Left ventricle myocardium superior (tissue), 1 donor: Measurements from ENCODE around the gene ZP4. TPM values are rescaled to one million over a fixed set of nuclear protein-coding genes. Genes with fewer than 3 reads are reported as not detected.

ENCODE experiments used
- ATAC-seq: fragments of 200-7000 bp; cut with Tn5 transposase; one replicate; pipeline ENCODE4 v1.9.1; 2020; ENCODE audit warnings: mild to moderate bottlenecking, moderate library complexity
- DNase-seq: peaks from one replicate; pipeline ENCODE4 v3.0.0-alpha.2; 2020
- intact Hi-C: fragments of 100-400 bp; cut with micrococcal nuclease; formaldehyde crosslinking; loops from one replicate; pipeline ENCODE4 v1.11.0; 2022
- long read RNA-seq: library from polyadenylated mRNA; unstranded; transcript quantifications from one replicate; pipeline ENCODE4 v2.0.0, GENCODE V29; 2021
- total RNA-seq: library from RNA; stranded (reverse); fragmentation: NEBNext Ultra II Directional; extraction: Animal tissue kit (Norgen Biotek cat#: 25700); gene quantifications from one replicate; pipeline ENCODE4 v1.2.1, GENCODE V29; 2021
- donor health status: DM: no; HTN: yes; CAD: no; lungs with severe emphysema.

Gene ZP4, protein sequence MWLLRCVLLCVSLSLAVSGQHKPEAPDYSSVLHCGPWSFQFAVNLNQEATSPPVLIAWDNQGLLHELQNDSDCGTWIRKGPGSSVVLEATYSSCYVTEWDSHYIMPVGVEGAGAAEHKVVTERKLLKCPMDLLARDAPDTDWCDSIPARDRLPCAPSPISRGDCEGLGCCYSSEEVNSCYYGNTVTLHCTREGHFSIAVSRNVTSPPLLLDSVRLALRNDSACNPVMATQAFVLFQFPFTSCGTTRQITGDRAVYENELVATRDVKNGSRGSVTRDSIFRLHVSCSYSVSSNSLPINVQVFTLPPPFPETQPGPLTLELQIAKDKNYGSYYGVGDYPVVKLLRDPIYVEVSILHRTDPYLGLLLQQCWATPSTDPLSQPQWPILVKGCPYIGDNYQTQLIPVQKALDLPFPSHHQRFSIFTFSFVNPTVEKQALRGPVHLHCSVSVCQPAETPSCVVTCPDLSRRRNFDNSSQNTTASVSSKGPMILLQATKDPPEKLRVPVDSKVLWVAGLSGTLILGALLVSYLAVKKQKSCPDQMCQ
- total RNA-seq: not detected
- long read RNA-seq: 0 reads

GRCh38 chr1:237890822-237891221, at the start of gene ZP4:
ZP4 (minus strand) TSS chr1:237890922; CDS start chr1:237890635, 287 bp downstream.
- ATAC-seq (no peak), DNase-seq (no peak)
- intact Hi-C loops: no loop called here

DNA sequence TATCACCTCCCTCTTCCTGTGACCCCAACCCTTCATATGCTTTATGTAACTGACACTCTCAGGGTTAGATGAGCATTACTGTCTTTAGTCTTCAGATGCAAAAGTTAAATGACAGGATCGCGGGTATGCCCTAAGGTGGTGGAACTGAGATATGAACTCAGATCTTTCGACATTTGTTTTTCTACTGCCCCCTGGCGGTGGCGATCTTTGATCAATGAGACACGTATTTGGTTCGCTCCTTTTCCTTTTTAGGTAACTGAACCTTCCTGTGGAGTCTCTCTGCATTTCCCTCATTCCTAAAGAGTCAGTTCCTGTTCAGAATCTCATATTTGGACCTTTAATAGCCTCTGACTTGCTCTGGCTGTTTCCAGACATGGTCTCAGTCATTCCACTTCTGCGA, 47.8 kb upstream of the ZP4 start:
- ATAC-seq (no peak), DNase-seq (no peak)
- intact Hi-C loops: no loop called here

DNA sequence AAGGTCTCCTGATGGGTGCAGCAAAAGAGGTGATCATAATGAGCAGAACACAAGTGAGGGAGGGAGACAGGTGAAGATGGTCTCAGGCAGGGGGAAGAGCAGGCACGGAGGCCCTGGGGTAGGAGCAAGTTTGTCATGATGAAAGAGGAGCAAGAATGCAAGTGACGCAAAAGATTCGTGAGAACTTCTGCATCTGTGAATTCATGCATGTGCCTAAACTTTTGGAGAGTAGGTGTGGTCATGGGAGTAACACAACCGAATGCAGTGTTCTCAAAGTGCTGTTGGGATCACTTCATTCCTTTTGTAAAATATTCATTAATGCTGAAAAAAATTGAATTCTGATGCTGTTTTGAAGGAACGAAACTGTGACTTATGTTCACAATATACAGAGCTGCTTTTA, 47.3 kb upstream of the ZP4 start:
- ATAC-seq: no peak
- intact Hi-C loops: no loop called here
- DNase-seq: no peak

DNA sequence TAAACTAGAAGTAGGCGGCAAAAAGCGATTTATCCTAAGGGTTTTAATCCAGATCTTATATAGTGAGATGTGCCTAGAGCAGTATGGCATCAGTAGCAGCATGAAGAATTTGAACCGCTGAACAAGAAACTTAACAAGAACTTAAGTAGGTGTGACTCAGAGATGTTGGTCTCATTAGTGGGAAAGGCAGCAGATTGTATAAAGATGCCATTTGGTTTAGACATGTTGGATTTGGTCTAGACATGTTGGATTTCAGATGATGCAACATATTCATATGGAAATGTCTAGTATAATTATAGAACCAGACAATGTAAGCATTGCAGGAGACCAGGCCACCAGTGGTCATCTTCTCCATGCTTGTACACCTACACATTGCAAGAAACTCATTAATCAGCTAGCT, 42.1 kb upstream of the ZP4 start:
- DNase-seq (no peak), ATAC-seq (no peak)
- intact Hi-C loops: no loop called here

DNA sequence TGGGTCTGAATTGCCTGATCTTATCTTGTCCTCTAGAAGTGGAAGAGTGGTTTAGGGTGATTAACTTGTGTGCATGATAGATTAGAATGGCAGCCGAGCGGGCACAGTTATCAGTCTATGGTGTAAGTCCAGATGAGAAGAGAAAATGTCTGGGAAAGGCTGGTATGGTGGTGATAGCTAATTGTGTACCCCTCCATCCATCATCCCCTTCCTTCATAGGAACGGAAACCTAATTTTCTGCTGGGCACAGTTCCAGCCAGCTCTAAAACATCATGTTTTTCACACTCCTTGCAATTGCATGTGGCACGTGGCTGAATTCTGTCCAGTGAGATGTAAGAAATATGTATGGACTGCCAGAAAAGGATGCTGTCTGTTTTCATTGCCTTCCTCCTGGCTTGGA, 40.9 kb upstream of the ZP4 start:
- intact Hi-C loops: no loop called here
- no peak for DNase-seq
- no peak for ATAC-seq

DNA sequence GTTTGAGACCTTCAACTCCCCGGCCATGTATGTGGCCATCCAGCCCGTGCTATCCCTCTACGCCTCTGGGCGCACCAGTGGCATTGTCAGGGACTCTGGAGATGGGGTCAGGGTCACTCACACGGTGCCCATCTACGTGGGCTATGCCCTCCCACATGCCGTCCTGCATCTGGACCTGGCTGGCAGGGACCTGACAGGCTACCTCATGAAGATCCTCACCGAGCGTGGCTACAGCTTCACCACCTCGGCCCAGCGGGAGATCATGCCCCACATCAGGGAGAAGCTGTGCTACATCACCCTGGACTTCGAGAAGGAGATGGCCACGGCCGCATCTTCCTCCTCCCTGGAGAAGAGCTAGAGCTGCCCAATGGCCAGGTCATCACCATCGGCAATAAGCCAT, 36.5 kb upstream of the ZP4 start:
- intact Hi-C loops: no loop called here
- DNase-seq: no peak

GRCh38 chr1:237921306-237921705, 30.6 kb upstream of the ZP4 start:
- DNase-seq: peak; percentile 39
- intact Hi-C loops: no loop called here
- no peak for ATAC-seq

More for the DNA sequence above, 36.5 kb upstream of the ZP4 start:
- no peak for ATAC-seq

GRCh38 chr1:237913345-237913744, 22.6 kb upstream of the ZP4 start:
- intact Hi-C loops: no loop called here
- DNase-seq (no peak), ATAC-seq (no peak)

DNA sequence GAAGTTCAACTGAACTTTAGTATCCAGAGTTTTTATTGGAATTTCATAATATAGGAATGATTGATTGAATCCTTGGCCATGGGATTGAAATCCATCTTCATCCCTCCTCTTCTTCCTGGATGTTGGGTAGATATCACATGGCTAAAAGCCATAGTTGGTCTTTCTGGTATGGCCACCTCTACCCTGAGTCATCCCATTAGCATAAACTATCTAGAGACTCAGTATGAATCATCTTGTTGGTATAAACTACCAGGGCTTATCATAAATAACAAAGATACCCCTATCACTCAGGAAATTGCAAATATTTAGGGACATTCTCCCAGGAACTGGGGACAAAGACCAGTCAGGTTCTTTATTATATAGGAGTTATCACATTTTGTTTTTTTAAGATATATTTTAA, 21.2 kb upstream of the ZP4 start:
- no peak for ATAC-seq
- intact Hi-C loops: no loop called here
- DNase-seq: no peak

GRCh38 chr1:237910834-237911233, 20.1 kb upstream of the ZP4 start:
- intact Hi-C loops: no loop called here
- ATAC-seq (no peak), DNase-seq (no peak)

DNA sequence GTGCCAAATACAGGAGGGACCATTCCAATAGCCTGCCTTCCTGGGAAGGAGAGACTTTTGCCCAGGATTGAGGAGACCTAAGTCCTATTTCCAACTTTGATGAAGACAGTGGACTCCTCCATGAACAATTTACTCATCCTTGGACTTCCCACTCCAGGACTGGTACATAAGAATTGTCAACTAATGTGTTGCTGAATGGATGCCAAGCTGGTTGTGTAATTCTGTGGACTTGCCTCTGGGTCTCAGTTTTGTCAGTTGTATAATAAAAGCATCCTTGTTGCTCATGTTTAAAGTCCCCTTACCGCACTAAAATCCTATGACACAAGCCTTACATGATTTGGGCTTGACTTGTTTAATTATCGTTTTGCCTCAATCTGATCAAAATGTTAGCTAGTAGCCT, 13.2 kb upstream of the ZP4 start:
- intact Hi-C loops: no loop called here
- DNase-seq (no peak), ATAC-seq (no peak)

DNA sequence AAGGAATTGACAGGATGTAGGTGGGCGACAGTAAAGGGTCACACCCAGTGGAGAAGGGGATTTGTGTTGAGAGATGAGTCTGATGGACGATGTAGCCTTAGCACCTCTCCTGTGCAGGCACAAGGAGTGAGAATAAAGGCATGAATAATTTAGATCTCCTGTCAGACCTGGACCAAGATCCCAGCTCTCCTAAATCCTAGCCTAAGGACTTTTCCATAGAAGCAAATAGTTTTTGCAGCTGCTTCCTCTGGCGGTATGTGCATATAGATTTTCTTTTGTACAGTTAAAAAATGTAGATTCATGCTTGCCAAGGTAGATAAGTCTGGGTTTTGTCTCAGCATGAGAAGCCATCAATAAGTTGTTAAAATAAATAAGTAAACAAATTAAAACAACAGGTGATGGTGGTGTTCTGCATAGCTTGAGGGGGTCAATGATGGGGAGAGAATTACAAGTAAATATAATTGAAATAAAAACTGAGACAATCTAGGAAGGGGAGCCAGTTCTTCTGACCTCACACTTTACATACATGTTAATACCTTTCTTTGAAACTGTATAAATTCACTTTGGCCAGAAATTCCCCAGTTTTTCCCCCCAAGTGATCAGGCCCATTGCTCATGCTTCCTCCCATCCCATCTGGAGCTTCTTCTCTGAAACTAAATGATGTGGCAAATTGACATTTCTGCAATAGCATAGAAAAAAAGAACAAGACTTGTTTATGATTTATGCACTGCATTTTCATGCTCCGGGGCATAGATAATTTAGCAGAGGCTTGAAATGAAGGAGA, 12.4 kb upstream of the ZP4 start:
- intact Hi-C loops: no loop called here
- DNase-seq (no peak), ATAC-seq (no peak)

DNA sequence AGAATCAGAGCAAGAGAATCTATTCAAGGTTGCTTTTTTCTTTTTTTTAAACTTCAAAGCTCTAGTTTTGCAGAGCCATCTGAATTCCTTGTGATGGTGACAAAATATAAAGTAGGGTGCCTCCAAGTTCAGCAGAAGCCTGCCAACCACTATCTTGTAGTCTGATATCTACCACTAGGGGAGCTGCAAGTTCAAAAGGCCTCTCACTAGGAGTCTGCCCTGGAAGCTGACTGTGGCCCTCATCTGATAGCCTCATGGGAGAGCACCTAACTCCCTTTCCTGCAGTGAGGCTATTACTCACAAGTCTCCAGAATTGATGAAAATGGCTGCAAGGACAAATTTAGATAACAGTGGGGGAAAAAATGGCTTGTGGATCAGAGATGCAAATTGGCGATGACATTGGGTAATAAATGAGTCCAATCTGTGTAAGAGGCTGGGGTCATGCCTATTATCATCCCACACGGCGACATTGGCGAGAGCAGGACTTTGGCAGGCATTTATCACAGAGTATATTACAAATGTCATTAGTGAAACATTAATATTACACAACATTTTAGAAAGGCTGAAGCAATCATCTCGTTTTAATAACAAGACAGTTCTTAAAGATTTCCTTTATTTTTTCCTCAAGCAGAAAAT, 10.7 kb upstream of the ZP4 start:
- DNase-seq (no peak), ATAC-seq (peak; percentile 44)
- intact Hi-C loops: no loop called here

GRCh38 chr1:237895630-237896029, 4.9 kb upstream of the ZP4 start:
- DNase-seq (no peak), ATAC-seq (no peak)
- intact Hi-C loops: no loop called here

- intact Hi-C loops: no loop called here
- no peak for ATAC-seq
- no peak for DNase-seq
Observed at GRCh38 chr1:237894131-237894530, 3.4 kb upstream of the ZP4 start.

DNA sequence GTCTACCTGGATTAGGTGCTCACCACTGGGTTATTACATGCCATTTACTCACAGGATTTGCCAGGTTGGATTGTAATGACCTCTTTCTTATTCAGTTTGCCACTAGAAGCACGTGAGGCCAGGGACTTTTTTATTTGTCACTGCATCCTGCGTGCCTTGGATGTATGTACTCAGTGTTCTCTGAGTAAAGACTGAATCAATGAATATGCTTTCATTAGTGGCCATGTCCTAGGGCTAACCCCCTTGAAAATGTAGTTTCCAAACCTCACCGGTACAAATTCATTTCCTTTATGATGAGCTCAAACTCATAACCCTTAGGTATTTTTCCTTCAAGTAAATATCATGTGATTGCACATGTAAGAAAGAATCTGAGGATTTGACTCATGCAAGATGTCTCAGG, 1.3 kb upstream of the ZP4 start:
- ATAC-seq (no peak), DNase-seq (no peak)
- intact Hi-C loops: no loop called here

DNA sequence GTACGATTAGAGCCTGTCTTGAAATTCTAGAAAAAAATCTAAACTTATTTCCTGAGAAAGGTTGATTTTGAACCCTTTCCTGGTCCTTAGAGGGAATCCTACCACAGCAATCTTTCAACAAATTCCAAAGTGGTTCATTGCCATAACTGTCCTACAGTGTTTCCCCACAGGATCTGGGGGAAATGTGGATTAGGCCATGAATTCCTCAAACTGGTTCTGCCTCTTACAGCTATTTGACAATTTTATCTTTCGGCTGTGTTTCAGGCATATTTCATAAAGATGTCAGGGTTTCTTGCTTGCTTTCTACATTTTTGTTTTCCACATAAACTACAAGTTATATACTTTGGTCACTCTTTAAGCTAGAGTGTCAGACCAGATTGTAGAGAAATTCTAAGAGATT, 544 bp upstream of the ZP4 start:
- no peak for DNase-seq
- intact Hi-C loops: no loop called here
- no peak for ATAC-seq

DNA sequence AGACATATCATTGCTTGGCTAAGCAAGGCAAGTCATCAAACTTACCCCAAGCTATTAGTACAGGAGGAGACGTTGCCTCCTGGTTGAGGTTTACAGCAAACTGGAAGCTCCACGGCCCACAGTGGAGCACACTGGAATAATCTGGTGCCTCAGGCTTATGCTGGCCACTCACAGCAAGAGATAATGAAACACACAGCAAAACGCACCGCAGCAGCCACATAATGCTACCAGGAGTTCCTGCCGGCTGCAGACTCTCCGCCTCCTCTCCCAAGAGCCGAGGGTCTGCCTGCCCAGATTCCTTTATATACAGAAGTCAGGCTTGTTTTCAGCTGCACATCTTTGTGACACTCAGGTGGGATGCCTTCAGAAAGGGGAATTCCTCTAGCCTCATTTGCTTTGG, 306 bp downstream of the ZP4 start:
- ATAC-seq (no peak), DNase-seq (no peak)
- intact Hi-C loops: no loop called here

- DNase-seq (no peak), ATAC-seq (no peak)
- intact Hi-C loops: no loop called here
Observed at GRCh38 chr1:237888143-237888542, 2.6 kb downstream of the ZP4 start.

GRCh38 chr1:237887542-237887941, 3.2 kb downstream of the ZP4 start:
- intact Hi-C loops: no loop called here
- ATAC-seq: no peak

More at GRCh38 chr1:237887542-237887941, 3.2 kb downstream of the ZP4 start:
- DNase-seq: no peak
